ENCODE results near the gene ACSL5. TPM values are rescaled to one million over a fixed set of nuclear protein-coding genes. Genes with fewer than 3 reads are reported as not detected.

Gene ACSL5
- total RNA-seq, 1 donor from 2014 or later, result 0.68 TPM

GRCh38 chr10:112454910-112455779 is 81.2 kb downstream of the ACSL5 start:
- no peaks in the 10 kb centered on the region for H3K36me3 ChIP-seq (ENCODE audit: insufficient read depth, low read length)
- peaks cover 29% of the 10 kb centered on the region for H3K79me2 ChIP-seq (ENCODE audit: insufficient read depth, low read length)
- H4K20me1 ChIP-seq (ENCODE audit: insufficient read depth, low read length), result peaks cover 36% of the 10 kb centered on the region
- FAIRE-seq, result no peak
- Mint-ChIP-seq H3K36me3 (ENCODE audit: low read depth, unreplicated experiment) (no peaks in the 10 kb centered on the region), H3K27ac (ENCODE audit: unreplicated experiment) (no peak overlapping the region), H3K4me3 (ENCODE audit: unreplicated experiment) (no peak overlapping the region), H3K4me1 (ENCODE audit: low read depth, unreplicated experiment) (peaks cover 8% of the 10 kb centered on the region), H3K9me3 (ENCODE audit: unreplicated experiment) (peaks cover 3% of the 10 kb centered on the region), H3K27me3 (ENCODE audit: low read depth, unreplicated experiment) (no peaks in the 10 kb centered on the region)
- TF ChIP-seq CTCF (IDR thresholded peaks at IDR 0.05; ENCODE audit: insufficient read depth, low read depth, low read length) (no peak), EZH2 (IDR thresholded peaks at IDR 0.05; ENCODE audit: insufficient read depth, low read length) (no peak)
- H3K4me2 ChIP-seq (ENCODE audit: low read length), result no peak overlapping the region
- H3K9me3 ChIP-seq (ENCODE audit: insufficient read depth, low read depth, low read length), result no peaks in the 10 kb centered on the region
- H3K4me1 ChIP-seq (ENCODE audit: insufficient read depth, low read length), result peaks cover 2% of the 10 kb centered on the region
- H2AFZ ChIP-seq (ENCODE audit: low read depth, low read length), result no peak overlapping the region
- DNase-seq (ENCODE audit: low read depth), result no peak
- H3K9ac ChIP-seq (ENCODE audit: low read length), result peak overlapping the region; percentile 43
- no peaks in the 10 kb centered on the region for H3K27me3 ChIP-seq (ENCODE audit: insufficient read depth, low read length)
- peak overlapping the region; percentile 17 for H3K27ac ChIP-seq (ENCODE audit: low read depth, low read length)
- no peak overlapping the region for H3K4me3 ChIP-seq (ENCODE audit: insufficient read depth, low read depth, low read length)

GRCh38 chr10:112456533-112456932 is 82.6 kb downstream of the ACSL5 start:
- no peaks in the 10 kb centered on the region for H3K36me3 ChIP-seq (ENCODE audit: insufficient read depth, low read length)
- H3K4me3 Mint-ChIP-seq (ENCODE audit: unreplicated experiment), result no peak overlapping the region
- no peak overlapping the region for H3K27ac Mint-ChIP-seq (ENCODE audit: unreplicated experiment)
- H4K20me1 ChIP-seq (ENCODE audit: insufficient read depth, low read length), result peaks cover 29% of the 10 kb centered on the region
- no peaks in the 10 kb centered on the region for H3K27me3 Mint-ChIP-seq (ENCODE audit: low read depth, unreplicated experiment)
- H3K9ac ChIP-seq (ENCODE audit: low read length), result no peak overlapping the region
- FAIRE-seq, result no peak
- H3K9me3 ChIP-seq (ENCODE audit: insufficient read depth, low read depth, low read length), result no peaks in the 10 kb centered on the region
- H2AFZ ChIP-seq (ENCODE audit: low read depth, low read length), result no peak overlapping the region
- peaks cover 2% of the 10 kb centered on the region for H3K4me1 ChIP-seq (ENCODE audit: insufficient read depth, low read length)
- no peak overlapping the region for H3K27ac ChIP-seq (ENCODE audit: low read depth, low read length)
- peaks cover 4% of the 10 kb centered on the region for H3K36me3 Mint-ChIP-seq (ENCODE audit: low read depth, unreplicated experiment)
- DNase-seq (ENCODE audit: low read depth), result no peak
- peaks cover 14% of the 10 kb centered on the region for H3K4me1 Mint-ChIP-seq (ENCODE audit: low read depth, unreplicated experiment)
- peaks cover 6% of the 10 kb centered on the region for H3K9me3 Mint-ChIP-seq (ENCODE audit: unreplicated experiment)
- no peak overlapping the region for H3K4me2 ChIP-seq (ENCODE audit: low read length)
- no peak for TF ChIP-seq CTCF (IDR thresholded peaks at IDR 0.05; ENCODE audit: insufficient read depth, low read depth, low read length)
- TF ChIP-seq EZH2 (IDR thresholded peaks at IDR 0.05; ENCODE audit: insufficient read depth, low read length), result no peak
- no peaks in the 10 kb centered on the region for H3K27me3 ChIP-seq (ENCODE audit: insufficient read depth, low read length)
- peaks cover 19% of the 10 kb centered on the region for H3K79me2 ChIP-seq (ENCODE audit: insufficient read depth, low read length)
- H3K4me3 ChIP-seq (ENCODE audit: insufficient read depth, low read depth, low read length), result no peak overlapping the region

- H3K27ac ChIP-seq (ENCODE audit: low read depth, low read length), result no peak overlapping the region
- H3K4me1 ChIP-seq (ENCODE audit: insufficient read depth, low read length), result peaks cover 2% of the 10 kb centered on the region
- H3K27ac Mint-ChIP-seq (ENCODE audit: unreplicated experiment), result peak overlapping the region; percentile 99
- peaks cover 7% of the 10 kb centered on the region for H3K79me2 ChIP-seq (ENCODE audit: insufficient read depth, low read length)
- peaks cover 34% of the 10 kb centered on the region for H4K20me1 ChIP-seq (ENCODE audit: insufficient read depth, low read length)
- no peak for FAIRE-seq
- peaks cover 6% of the 10 kb centered on the region for H3K9me3 Mint-ChIP-seq (ENCODE audit: unreplicated experiment)
- H3K4me1 Mint-ChIP-seq (ENCODE audit: low read depth, unreplicated experiment), result peaks cover 16% of the 10 kb centered on the region
- TF ChIP-seq CTCF (IDR thresholded peaks at IDR 0.05; ENCODE audit: insufficient read depth, low read depth, low read length) (no peak), EZH2 (IDR thresholded peaks at IDR 0.05; ENCODE audit: insufficient read depth, low read length) (no peak)
- H2AFZ ChIP-seq (ENCODE audit: low read depth, low read length), result no peak overlapping the region
- no peak overlapping the region for H3K9ac ChIP-seq (ENCODE audit: low read length)
- H3K9me3 ChIP-seq (ENCODE audit: insufficient read depth, low read depth, low read length), result no peaks in the 10 kb centered on the region
- no peaks in the 10 kb centered on the region for H3K27me3 ChIP-seq (ENCODE audit: insufficient read depth, low read length)
- H3K27me3 Mint-ChIP-seq (ENCODE audit: low read depth, unreplicated experiment), result no peaks in the 10 kb centered on the region
- H3K4me2 ChIP-seq (ENCODE audit: low read length), result no peak overlapping the region
- no peak overlapping the region for H3K4me3 ChIP-seq (ENCODE audit: insufficient read depth, low read depth, low read length)
- peaks cover 2% of the 10 kb centered on the region for H3K36me3 ChIP-seq (ENCODE audit: insufficient read depth, low read length)
- H3K36me3 Mint-ChIP-seq (ENCODE audit: low read depth, unreplicated experiment), result peaks cover 11% of the 10 kb centered on the region
- no peak for DNase-seq (ENCODE audit: low read depth)
- no peak overlapping the region for H3K4me3 Mint-ChIP-seq (ENCODE audit: unreplicated experiment)
These were observed 86.5 kb downstream of the ACSL5 start for GRCh38 chr10:112460366-112460765.

Measured in astrocyte (in vitro differentiated cells and primary cell).